ENCODE measurements around the gene SEZ6.
A peak's percentile ranks its signal among the peaks of the same experiment; 100 is the strongest.

Gene SEZ6, protein sequence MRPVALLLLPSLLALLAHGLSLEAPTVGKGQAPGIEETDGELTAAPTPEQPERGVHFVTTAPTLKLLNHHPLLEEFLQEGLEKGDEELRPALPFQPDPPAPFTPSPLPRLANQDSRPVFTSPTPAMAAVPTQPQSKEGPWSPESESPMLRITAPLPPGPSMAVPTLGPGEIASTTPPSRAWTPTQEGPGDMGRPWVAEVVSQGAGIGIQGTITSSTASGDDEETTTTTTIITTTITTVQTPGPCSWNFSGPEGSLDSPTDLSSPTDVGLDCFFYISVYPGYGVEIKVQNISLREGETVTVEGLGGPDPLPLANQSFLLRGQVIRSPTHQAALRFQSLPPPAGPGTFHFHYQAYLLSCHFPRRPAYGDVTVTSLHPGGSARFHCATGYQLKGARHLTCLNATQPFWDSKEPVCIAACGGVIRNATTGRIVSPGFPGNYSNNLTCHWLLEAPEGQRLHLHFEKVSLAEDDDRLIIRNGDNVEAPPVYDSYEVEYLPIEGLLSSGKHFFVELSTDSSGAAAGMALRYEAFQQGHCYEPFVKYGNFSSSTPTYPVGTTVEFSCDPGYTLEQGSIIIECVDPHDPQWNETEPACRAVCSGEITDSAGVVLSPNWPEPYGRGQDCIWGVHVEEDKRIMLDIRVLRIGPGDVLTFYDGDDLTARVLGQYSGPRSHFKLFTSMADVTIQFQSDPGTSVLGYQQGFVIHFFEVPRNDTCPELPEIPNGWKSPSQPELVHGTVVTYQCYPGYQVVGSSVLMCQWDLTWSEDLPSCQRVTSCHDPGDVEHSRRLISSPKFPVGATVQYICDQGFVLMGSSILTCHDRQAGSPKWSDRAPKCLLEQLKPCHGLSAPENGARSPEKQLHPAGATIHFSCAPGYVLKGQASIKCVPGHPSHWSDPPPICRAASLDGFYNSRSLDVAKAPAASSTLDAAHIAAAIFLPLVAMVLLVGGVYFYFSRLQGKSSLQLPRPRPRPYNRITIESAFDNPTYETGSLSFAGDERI

DNA sequence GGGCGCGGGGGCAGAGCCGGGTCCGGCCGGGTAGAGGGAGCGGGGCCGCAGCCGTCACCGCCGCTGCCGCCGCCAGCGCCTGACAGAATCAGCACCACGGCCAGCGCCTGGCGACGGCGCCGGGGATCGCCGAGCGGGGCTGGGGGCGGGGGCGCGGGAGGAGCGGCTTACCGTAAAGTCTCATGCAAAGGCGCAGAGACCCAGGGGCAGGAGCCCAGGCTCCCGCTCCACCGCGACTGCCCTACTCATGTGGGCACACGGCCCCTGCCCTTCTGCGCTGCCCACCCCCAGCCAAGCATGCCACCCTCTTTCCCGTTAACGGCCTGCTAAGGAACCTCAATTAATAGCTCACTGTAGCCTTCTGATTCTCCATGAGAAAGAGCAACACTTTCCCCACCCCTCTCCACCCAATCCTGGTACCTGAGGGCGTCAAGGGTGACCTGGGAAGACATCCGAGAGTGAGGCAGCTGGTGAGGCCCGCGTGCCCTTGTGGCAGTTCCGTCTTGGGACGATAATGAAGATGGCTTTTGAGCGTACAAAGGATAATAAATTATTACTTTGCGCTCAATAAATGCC lies at the start of gene SEZ6:
Gene SEZ6, minus strand, starts transcription at position 98 of the 576 bp plus-strand sequence. CDS start 164 bp downstream, outside the sequence.
- peak; percentile 75 to 83 for DNase-seq

DNA sequence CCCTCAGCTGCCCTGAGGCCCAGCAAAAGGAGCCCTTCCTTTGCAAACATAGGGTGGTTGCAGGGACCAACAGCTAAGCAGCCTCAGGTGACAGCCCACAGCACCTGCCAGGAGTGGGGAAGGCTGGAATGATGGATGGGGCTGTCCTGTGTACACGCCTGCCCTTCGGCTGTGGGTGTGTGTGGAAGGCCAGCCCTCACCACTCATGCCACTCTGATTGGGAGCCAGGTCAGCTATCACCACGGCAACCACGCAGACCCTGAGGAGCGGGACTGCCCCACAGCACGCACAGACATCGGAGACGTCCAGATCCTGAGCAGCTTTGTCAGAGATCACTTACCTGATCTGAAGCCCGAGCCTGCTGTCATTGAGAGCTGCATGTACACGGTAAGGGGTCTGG lies 49.0 kb upstream of the SEZ6 start:
- no peak for DNase-seq

DNA sequence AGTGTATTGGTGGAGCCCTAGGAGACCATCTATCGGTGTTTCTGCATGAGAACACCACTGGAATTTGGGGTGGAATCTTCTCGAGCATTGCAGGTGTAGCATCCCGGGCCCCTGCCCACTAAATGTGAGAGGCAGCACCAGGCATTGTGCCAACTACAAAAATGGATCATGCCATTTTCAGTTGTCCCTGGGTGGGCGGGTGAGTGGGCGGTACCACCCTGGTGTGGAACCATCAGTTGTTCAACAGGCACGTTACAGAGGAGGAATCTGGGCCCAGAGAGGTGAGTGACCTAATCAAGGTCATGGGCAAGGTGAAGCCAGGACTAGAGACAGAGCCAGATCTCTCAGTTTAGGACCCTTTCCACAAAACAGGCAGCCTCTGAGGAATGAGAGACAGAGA lies 45.9 kb upstream of the SEZ6 start:
- DNase-seq = no peak

DNA sequence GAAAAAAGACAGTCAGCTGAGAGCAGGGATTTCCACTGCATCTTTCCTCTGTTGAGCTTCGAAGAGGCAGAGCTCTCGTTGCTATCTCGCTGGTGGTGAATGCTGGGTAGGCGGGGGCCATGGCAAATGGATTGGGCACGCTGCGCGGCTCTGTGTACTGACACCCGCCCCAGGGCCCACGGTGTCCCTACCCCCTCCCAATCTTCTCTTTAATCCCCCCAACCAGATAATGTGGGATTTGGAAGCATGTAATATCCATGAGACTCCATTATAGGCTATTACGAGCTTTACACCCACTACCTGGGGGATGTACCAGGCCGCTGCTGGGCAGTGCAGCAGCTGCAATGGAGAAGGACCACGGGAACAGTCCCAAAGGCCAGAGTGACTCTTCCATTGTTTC lies 45.4 kb upstream of the SEZ6 start:
- DNase-seq = no peak

DNA sequence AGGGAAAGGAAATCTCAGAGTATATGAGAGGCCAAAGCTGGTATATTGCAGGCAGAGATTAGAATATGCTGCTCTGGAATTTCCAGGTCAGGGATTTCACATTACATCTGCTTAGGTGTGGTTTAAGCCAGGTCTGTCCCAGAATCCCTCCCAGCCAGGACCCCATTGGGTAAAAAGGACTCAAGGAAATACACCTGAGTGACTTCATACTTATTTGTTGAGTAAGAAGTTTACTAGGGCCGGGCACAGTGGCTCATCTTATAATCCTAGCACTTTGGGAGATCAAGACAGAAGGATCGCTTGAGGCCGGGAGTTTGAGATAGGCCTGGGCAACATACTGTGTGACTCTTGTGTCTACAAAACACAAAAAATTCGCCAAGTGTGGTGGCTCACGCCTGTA lies 44.3 kb upstream of the SEZ6 start:
- DNase-seq = no peak

DNA sequence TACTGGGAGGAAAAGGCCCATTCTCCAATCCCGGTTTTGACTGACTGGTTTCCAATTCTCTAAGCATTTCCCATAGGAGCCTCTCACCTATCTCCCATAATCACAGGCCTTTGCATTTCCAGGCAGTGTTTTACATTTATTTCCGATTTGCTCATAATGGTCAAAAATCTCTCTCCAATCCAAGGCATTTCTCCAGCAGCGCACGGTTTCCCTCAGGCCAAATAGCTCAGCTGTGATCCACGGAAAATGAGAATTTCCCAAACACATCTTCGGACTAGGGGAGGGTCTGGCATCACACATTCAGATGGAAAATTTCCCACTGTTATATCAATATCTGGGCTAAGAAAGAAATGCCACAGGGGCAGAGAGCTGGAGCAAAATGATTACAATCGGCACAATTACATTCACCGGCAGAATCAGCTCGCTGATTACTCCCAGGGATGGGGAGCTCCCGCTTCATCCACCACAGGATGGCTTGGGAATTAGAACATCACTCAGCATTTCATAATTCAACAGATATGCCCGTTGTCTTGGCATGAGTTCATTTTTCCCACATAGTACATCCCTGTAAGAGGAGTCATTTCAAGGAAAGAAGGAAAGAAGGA lies 43.8 kb upstream of the SEZ6 start:
- DNase-seq = no peak

DNA sequence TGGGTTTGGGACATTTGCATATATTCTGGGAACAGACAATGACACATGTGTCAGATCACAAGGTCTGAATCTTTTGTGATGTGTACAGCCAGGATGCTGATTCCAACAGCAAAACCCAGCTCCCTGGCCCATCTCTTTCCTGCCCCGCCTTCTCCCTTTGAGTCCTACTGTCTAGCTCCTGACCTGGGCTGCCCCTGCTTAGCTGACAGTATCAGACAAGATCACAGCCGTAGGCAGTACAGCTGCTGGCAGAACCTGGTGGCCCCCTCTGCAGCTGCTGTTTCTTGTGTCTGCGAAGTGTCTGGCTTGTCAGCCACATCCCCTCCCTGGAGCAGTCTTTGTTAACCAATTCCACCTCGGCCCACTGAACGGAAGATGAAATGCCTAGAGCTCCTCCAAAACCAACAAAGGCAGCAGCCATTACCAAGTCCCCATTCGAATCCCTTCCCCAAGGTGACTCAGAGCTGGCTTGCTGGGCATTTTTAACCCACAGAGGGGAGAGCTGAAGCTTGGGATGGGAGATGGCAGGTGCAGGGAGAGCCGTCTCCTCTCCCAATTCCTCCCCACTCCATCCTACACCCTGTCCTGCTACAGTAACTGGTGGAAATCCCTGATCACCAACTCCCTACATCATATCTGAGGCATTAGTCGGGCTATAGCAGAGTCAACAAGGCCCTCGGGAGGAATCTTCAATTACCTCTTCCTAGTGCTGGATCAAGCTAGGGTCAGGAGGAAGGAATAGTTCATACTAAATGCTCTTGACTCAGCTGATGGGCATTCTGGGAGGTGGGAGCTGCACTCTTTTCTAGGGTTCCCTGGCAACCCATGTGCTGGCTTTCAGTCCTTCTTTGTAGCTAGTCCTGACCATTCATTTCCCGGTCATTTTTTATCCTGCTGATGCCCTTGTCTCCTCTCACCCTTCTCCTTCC lies 42.9 kb upstream of the SEZ6 start:
- no peak for DNase-seq

DNA sequence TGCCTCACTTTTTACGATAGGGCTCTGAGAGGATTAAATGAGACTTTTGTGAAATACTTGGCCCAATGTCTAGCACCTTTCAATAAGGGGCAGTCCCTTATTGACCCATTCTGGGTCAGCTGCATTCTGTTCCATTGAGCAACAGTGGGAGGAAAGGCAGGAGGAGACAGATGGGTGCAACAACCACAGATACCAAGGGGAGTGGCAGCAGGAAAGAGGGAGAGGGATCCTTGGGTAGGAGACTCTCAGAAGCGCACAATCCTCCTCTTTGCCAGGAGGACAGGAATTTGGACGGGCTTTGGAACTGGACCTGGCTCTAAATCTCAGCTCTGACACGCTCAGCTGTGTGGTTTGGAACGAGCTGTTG lies 40.6 kb upstream of the SEZ6 start:
- DNase-seq = no peak

DNA sequence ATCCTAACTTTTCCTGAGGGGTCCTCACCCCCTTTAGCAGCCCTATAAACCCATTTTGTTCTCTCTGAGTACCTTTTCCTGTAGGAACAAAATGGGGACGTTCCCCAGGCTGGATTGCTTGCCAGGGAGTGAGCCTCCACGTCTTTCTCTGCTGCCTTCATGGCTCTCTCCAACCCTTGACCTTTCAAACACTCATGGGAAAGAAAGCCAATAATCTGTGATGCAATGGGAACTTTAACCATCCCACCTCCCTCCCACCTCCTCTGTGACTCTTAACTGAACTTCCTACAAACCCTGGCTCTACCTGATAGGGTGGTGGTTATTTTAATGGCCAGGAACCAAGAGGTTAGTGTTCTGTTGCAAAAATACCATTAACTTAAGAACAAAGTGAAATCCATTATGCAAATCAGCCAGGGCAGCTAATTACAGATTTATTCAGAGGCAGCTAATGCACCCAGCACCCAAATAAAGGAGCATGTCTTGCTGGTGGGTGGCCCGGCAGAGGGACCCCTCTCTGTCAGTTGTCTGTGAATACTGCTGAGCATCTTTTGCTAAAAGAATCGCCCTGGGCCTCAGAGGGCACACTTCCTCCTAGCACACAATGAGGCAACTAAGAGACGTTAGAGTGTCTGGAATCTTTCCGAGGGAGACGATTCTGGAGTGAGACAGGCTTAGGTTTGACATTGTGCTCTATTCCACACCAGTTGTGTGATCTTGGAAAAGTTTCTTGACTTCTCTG lies 40.1 kb upstream of the SEZ6 start:
- DNase-seq = no peak

DNA sequence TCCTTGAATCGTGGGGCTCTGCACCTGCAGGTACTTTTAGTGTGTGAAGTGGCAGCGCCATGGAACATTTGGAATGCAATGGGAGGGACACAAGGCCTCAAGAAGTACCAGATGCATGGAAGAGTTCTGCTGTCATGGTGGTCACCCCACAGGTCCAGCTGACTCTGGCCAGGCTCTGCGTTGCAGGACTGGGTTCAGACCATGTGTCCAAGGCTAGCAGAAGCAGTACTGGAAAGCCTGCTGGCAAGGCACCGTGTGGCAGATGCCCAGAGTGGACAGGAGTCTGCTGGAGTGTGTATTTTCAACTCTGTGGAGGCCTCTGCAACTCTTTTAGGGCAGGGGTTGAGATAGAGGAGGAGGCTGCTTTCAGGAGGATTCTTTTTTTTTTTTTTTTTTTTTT lies 39.2 kb upstream of the SEZ6 start:
- no peak for DNase-seq

DNA sequence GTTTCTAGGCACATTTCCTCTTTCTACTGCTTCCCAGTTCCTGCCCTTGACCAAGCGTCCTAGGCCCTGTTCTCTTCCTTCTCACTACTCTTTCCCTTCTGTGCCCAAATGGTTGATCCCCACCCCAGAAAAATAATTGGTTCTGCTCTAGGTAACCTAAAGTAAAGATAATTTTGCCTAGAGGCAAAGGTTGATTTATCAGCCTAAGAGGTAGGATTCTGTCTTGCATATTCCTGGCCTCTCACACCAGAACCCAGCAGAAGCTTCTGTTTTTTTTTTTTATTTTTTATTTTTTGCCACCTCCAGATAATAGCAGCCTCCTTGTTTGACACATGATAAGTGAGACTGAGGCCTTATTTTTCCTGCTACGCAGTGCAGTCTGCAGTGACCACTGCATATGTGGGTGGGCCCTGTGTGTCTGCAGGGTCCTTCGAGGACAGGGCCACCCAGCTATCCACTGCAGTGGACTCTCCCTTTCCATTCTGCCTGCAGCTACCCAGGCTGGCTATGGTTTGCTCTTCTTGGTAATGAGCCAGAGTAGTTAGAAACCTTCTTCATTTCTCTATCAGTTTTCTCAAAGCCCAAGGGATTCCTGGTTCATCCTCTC lies 37.8 kb upstream of the SEZ6 start:
- no peak for DNase-seq

DNA sequence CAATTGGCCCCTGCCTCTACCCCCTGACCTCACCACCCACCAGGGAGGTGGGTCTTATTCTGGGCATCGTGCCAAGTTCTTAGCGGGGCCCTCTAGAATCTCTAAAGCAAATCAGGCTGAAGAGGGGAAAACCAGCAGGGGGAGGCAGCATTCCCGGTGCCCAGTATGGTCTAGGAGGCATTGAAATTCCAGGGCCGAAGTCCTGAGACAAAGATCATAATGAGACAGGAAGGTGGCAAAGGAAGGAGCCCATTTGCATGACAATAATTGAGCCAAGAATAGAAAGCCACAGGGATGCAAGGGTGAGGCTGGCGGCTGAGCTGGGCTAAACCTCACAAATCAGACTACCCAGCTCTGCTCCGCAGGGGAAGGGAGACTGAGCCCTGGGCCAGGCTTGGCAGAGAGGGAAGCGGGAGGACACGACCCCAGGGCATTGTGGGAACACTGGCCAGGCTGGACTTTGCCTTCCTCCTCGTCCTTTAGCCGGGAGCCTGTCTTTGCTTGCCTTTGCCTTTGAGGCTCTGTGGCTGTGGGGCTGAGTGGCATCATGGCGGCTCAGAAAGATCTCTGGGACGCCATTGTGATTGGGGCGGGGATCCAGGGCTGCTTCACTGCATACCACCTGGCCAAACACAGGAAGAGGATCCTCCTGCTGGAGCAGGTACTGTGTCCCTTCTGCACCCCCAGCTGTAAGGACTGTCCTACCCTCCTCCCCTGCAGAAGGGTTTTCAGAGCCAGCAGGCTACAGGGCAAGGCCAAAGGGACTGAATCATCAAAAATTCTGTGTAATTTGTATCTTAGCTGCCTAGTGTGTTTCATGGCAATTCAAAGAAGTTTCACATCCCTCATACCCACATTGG lies 37.1 kb upstream of the SEZ6 start, which contains the start of gene PIPOX:
Gene PIPOX, plus strand, starts transcription at position 463 of the 860 bp plus-strand sequence. Its CDS starts 85 bp downstream, at position 548.
- DNase-seq = no peak

DNA sequence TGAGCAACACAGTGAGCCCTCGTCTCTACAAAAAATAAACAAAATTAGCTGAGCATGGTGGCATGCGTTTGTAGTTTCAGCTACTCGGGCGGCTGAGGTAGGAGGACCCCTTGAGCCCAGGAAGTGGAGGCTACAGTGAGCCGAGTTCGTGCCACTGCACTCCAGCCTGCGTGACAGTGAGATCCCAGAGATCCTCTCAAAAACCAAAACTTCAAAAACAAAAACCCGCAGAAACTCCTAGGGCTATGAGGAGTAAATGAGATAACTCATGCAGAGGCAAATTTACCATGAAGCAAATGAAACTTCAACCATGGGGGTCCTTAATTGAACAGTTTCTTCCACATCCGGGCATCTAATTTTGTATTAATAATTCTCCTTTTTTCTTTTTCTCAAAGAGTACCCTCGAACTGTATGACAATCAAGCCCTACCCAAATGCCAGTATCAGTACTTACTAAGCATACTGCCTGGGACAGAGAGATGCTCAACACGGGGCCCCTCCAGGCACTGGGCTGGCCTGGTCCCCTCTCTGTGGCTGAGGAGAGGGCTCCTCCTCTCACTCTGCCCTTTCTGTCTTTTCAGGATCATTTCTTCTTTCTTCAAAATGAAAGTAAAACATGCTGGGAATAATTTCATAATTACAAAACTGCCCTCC lies 36.3 kb upstream of the SEZ6 start:
- DNase-seq = no peak

DNA sequence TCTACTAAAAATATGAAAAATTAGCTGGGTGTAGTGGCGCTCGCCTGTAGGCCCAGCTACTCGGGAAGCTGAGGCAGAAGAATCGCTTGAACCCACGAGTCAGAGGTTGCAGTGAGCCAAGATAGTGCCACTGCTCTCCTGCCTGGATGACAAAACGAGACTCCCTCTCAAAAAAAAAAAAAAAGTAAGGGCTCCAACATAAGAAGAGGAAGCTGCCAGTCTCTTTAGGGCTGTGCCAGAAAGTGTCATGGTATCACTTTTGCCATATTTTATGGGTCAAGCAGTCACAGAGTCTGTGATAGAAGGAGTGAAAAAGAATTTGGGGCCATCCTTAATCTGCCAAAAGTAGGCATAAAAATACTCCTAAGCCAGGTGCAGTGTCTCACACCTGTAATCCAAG lies 35.7 kb upstream of the SEZ6 start:
- DNase-seq = no peak

DNA sequence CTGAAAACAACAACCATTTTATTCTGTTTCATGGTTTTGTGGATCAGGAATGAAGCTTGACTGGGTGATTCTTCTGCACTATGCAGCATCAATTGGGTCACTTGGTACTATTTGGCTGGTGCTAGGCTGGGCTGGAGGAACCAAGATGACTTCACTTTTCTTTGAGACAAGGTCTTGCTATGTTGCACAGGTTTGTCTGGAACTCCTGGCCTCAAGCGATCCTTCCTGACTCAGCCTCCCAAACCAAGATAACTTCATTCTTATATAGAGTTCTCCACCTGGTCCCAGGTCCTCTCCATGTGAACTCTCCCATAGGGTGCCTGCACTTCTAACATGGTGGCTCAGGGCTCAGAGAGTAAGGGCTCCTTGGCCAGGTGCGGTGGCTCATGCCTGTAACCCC lies 35.3 kb upstream of the SEZ6 start:
- no peak for DNase-seq

DNA sequence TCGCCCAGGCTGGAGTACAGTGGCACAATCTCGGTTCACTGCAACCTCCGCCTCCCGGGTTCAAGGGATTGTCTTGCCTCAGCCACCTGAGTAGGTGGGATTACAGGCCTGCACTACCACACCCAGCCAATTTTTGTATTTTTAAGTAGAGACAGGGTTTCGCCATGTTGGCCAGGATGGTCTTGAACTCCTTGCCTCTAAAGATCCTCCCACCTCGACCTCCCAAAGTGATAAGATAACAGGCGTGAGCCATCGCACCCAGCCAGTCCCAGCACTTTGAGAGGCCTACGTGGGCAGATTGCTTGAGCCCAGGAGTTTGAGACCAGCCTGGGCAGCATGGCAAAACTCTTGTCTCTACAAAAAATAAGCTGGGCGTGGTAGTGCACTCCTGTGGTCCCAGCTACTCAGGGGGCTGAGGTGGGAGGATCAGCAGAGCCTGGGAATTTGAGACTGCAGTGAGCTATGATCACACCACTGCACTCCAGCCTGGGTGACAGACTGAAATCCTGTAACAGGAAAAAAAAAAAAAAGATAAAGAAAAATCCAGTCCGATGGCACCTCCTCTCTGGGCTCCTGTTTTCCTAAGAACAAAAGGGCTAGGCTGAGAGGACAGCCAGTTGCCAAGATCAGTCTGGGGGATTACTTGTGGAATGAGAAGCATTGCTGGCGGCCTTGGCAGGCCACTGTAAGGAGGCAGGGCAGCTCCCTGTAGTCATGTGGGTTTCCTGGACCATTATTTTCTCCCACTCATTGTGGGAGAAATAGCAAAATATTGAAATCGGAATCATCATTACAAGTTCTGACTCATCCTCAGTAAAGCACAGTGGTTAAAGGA lies 34.1 kb upstream of the SEZ6 start:
- DNase-seq = no peak

DNA sequence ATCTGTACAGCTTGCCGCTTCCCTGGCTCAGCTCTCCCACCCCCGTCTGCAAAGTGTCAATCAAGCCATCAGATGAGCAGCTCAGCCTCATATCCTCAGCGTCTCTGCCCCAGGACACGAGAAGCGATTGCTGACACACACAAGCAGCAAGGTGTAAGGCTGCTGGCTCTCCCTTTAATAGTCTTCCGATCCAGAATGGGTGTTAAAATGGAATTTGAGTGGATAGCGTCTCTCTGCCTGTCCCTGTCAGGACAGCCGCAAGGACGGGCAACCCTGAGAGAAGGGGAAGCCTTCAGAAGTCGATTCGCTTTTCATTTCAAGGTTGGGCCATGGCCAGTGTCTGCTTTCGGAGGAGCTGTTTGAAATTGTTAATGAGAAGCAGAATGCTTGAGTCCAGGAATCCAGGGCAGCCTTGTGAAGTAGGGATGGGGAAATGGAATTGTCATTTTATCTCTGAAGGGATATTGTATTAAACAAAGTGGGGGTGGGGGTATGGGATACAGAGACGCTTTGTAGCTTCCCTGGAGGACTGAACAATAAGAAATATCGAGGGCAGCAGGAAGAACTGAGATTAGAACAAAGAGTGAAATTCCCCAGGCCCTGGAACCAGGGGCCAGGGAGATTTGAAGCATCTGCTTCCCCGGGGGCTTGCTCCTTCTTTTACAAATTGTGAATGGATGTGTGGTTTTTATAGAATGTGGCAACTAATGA lies 32.4 kb upstream of the SEZ6 start:
- no peak for DNase-seq

DNA sequence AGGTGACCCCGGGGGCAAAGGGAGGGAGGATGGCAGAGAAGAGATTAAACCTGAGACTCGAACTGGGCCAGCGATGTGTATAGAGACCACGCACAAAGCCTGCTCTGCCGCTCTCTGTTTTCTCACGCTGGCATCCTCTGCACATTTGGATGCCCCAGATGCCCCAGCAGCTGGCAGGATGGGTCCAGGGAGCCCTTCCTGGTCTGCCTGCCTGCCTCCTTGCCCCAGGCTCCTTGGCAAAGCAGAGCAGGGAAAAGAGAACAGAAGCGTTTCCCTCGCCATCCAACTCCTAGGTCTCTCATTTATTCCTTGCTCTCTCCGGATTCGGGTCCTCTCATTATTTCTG lies 31.9 kb upstream of the SEZ6 start:
- DNase-seq = no peak
